Natural killer cell (primary cell): ENCODE results near the gene RTTN. TPM values are rescaled to one million over a fixed set of nuclear protein-coding genes. Genes with fewer than 3 reads are reported as not detected.

Source experiments
- ATAC-seq, 3 donors: fragments of 150-1000 bp in 2 of 3; fragments of 200-7000 bp in 1 of 3; cut with Tn5 transposase; 1 replicate in 1 of 3; 2 replicates in 2 of 3; pipeline ENCODE4 v1.10.0; 2021; ENCODE audit warnings: mild to moderate bottlenecking in 2 of 3, moderate library complexity in 2 of 3
- DNase-seq, 2 donors: peaks; one replicate each; pipeline versions ENCODE4 v3.0.0 to v3.0.0-alpha.2; 2013 to 2021; ENCODE audit warnings: mixed read lengths in 1 of 2
- H3K27ac ChIP-seq: one replicate; pipeline ENCODE4 v1.5.1; 2013; ENCODE audit warnings: mild to moderate bottlenecking, low read length
- H3K27me3 ChIP-seq: one replicate; pipeline ENCODE4 v1.6.1; 2013; ENCODE audit warnings: low read length; ENCODE audit not compliant: control insufficient read depth, insufficient read depth
- H3K36me3 ChIP-seq: one replicate; pipeline ENCODE4 v1.6.1; 2013; ENCODE audit warnings: low read length; ENCODE audit not compliant: control insufficient read depth, insufficient read depth
- H3K4me1 ChIP-seq: one replicate; pipeline ENCODE4 v1.6.1; 2013; ENCODE audit warnings: low read length; ENCODE audit not compliant: control insufficient read depth, insufficient read depth
- H3K4me3 ChIP-seq: one replicate; pipeline ENCODE4 v1.5.1; 2013; ENCODE audit warnings: low read length
- H3K9me3 ChIP-seq: one replicate; pipeline ENCODE4 v1.6.1; 2013; ENCODE audit warnings: low read length; ENCODE audit not compliant: control insufficient read depth, insufficient read depth
- H3K27ac Mint-ChIP-seq, 2 donors: one replicate each; pipeline ENCODE4 v1.8.0; 2022; ENCODE audit warnings: mild to moderate bottlenecking in 2 of 2, mixed read lengths in 2 of 2, moderate library complexity in 1 of 2
- H3K27me3 Mint-ChIP-seq, 2 donors: one replicate each; pipeline ENCODE4 v1.8.0; 2022; ENCODE audit warnings: low read depth in 2 of 2, mixed read lengths in 2 of 2
- H3K36me3 Mint-ChIP-seq: one replicate; pipeline ENCODE4 v1.8.0; 2022; ENCODE audit warnings: mixed read lengths
- H3K4me1 Mint-ChIP-seq, 2 donors: one replicate each; pipeline ENCODE4 v1.8.0; 2022; ENCODE audit warnings: mixed read lengths in 2 of 2
- H3K4me3 Mint-ChIP-seq: one replicate; pipeline ENCODE4 v1.8.0; 2022; ENCODE audit warnings: mild to moderate bottlenecking, moderate library complexity, mixed read lengths
- H3K9me3 Mint-ChIP-seq, 2 donors: one replicate each; pipeline ENCODE4 v1.8.0; 2022; ENCODE audit warnings: mixed read lengths in 2 of 2
- WGBS: methylation state at CpG from one replicate; pipeline ENCODE4 v1.1.7; 2013; ENCODE audit warnings: missing lambda C conversion rate; ENCODE audit not compliant: insufficient coverage; 5-methylcytosine and 5-hydroxymethylcytosine counted together
- intact Hi-C: fragments of 100-400 bp; cut with micrococcal nuclease; formaldehyde crosslinking; loops from one replicate; pipeline ENCODE4 v1.14.2; 2022
- total RNA-seq, 4 donors: library from RNA; stranded (reverse); fragments of 120-200 nt in 1 of 4; gene quantifications; one replicate each; pipeline versions ENCODE4 v1.2.3 to v1.2.4, GENCODE V29; 2013 to 2022
- TF ChIP-seq, protein P1 (sequence below): fragments of 200-600 bp; IDR thresholded peaks from one replicate; pipeline ENCODE4 v1.8.0; 2022; ENCODE audit warnings: antibody characterized with exemption

The RTTN gene
- total RNA-seq, 3 donors from 2014 or later (not counting 1 experiment from before 2014, with no cell fraction given): 33.0 to 41.0 (median 35.5) TPM

- Histone ChIP-seq H3K27ac (no peak overlapping the region), H3K36me3 (peaks cover 7% of the 10 kb centered on the region), H3K27me3 (no peaks in the 10 kb centered on the region), H3K4me3 (no peak overlapping the region), H3K9me3 (no peaks in the 10 kb centered on the region), H3K4me1 (no peaks in the 10 kb centered on the region)
- H3K9me3 Mint-ChIP-seq: no peaks in the 10 kb centered on the region
- H3K4me1 Mint-ChIP-seq: peaks cover 4 to 12% of the 10 kb centered on the region in 2 donors
- TF ChIP-seq, protein P1, sequence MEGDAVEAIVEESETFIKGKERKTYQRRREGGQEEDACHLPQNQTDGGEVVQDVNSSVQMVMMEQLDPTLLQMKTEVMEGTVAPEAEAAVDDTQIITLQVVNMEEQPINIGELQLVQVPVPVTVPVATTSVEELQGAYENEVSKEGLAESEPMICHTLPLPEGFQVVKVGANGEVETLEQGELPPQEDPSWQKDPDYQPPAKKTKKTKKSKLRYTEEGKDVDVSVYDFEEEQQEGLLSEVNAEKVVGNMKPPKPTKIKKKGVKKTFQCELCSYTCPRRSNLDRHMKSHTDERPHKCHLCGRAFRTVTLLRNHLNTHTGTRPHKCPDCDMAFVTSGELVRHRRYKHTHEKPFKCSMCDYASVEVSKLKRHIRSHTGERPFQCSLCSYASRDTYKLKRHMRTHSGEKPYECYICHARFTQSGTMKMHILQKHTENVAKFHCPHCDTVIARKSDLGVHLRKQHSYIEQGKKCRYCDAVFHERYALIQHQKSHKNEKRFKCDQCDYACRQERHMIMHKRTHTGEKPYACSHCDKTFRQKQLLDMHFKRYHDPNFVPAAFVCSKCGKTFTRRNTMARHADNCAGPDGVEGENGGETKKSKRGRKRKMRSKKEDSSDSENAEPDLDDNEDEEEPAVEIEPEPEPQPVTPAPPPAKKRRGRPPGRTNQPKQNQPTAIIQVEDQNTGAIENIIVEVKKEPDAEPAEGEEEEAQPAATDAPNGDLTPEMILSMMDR: no peak
- H3K4me3 Mint-ChIP-seq: no peak overlapping the region
- intact Hi-C loops: no loop called here
- WGBS: 100% methylated on average over 1 of the region's 4 CpGs
- H3K27me3 Mint-ChIP-seq: no peaks in the 10 kb centered on the region
- DNase-seq (no peak), ATAC-seq (no peak)
- peaks cover 14% of the 10 kb centered on the region for H3K36me3 Mint-ChIP-seq
- H3K27ac Mint-ChIP-seq: no peak overlapping the region
Observed at GRCh38 chr18:70031221-70031620, 174.3 kb downstream of the RTTN start.

DNA sequence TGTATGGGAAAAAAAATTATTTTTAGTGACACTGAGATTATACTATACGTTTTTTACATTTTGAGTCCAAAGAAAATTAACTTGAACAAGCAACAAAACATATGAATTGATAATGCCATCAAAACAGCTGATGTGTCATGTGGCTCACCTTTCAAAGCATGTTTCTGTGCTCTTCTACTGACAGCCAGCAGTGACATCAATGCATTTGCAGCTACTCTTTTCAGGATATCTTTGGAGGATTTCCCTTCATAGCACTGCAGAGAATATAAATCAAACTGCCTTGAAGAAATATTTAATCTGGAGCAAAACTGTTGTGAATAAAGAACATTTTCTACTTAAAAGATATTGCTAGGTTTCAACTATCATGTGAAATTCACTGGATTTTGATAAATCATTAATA lies 174.8 kb downstream of the RTTN start:
- intact Hi-C loops: no loop called here
- ATAC-seq (no peak), DNase-seq (no peak)
- 93% methylated on average over 1 of the region's 1 CpG for WGBS
- H3K4me3 Mint-ChIP-seq: no peak overlapping the region
- Histone ChIP-seq H3K27me3 (no peaks in the 10 kb centered on the region), H3K4me3 (no peak overlapping the region), H3K27ac (no peak overlapping the region), H3K4me1 (no peaks in the 10 kb centered on the region), H3K9me3 (no peaks in the 10 kb centered on the region), H3K36me3 (peaks cover 7% of the 10 kb centered on the region)
- no peak overlapping the region for H3K27ac Mint-ChIP-seq
- no peaks in the 10 kb centered on the region for H3K27me3 Mint-ChIP-seq
- peaks cover 7 to 16% of the 10 kb centered on the region in 2 donors for H3K4me1 Mint-ChIP-seq
- TF ChIP-seq, protein P1: no peak
- no peaks in the 10 kb centered on the region for H3K9me3 Mint-ChIP-seq
- peaks cover 19% of the 10 kb centered on the region for H3K36me3 Mint-ChIP-seq

GRCh38 chr18:70029163-70029562 lies 176.3 kb downstream of the RTTN start:
- no peaks in the 10 kb centered on the region for H3K9me3 Mint-ChIP-seq
- TF ChIP-seq, protein P1: no peak
- DNase-seq: no peak
- Histone ChIP-seq H3K36me3 (peaks cover 7% of the 10 kb centered on the region), H3K4me3 (no peak overlapping the region), H3K27me3 (no peaks in the 10 kb centered on the region), H3K4me1 (peaks cover 3% of the 10 kb centered on the region), H3K27ac (no peak overlapping the region), H3K9me3 (no peaks in the 10 kb centered on the region)
- intact Hi-C loops: no loop called here
- H3K27ac Mint-ChIP-seq: no peak overlapping the region
- H3K4me3 Mint-ChIP-seq: no peak overlapping the region
- ATAC-seq: no peak
- H3K4me1 Mint-ChIP-seq: peaks cover 12 to 21% of the 10 kb centered on the region in 2 donors
- peaks cover 28% of the 10 kb centered on the region for H3K36me3 Mint-ChIP-seq
- no peaks in the 10 kb centered on the region for H3K27me3 Mint-ChIP-seq
- WGBS: no CpG with 5 or more reads among the region's 1 CpG

GRCh38 chr18:70028734-70029133 lies 176.8 kb downstream of the RTTN start:
- H3K27ac Mint-ChIP-seq: no peak overlapping the region
- H3K4me3 Mint-ChIP-seq: no peak overlapping the region
- no peaks in the 10 kb centered on the region for H3K27me3 Mint-ChIP-seq
- intact Hi-C loops: no loop called here
- TF ChIP-seq, protein P1: no peak
- no peak overlapping the region for H3K4me3 ChIP-seq
- H3K9me3 ChIP-seq: no peaks in the 10 kb centered on the region
- DNase-seq: no peak
- peaks cover 3% of the 10 kb centered on the region for H3K4me1 ChIP-seq
- peaks cover 10% of the 10 kb centered on the region for H3K36me3 ChIP-seq
- no peaks in the 10 kb centered on the region for H3K9me3 Mint-ChIP-seq
- H3K36me3 Mint-ChIP-seq: peaks cover 31% of the 10 kb centered on the region
- no peak for ATAC-seq
- no peaks in the 10 kb centered on the region for H3K27me3 ChIP-seq
- WGBS: 85% methylated on average over 3 of the region's 3 CpGs
- H3K4me1 Mint-ChIP-seq: peaks cover 12 to 21% of the 10 kb centered on the region in 2 donors
- no peak overlapping the region for H3K27ac ChIP-seq
